H9 (cell line): ENCODE data around the gene APPL1. TPM values are rescaled to one million over a fixed set of nuclear protein-coding genes. Genes with fewer than 3 reads are reported as not detected.

ENCODE experiments used
- DNase-seq: peaks from one replicate; pipeline ENCODE4 v3.0.0-alpha.2; 2017
- H2AFZ ChIP-seq: one replicate; pipeline ENCODE4 v1.6.1; 2013; ENCODE audit warnings: mild to moderate bottlenecking, low read length, control low read depth, moderate library complexity
- H2AK5ac ChIP-seq: 2 replicates; pipeline ENCODE4 v1.6.1; 2013; ENCODE audit warnings: low read length, control low read depth, mixed read lengths; ENCODE audit not compliant: insufficient read length
- H2BK120ac ChIP-seq: one replicate; pipeline ENCODE4 v1.6.1; 2013; ENCODE audit warnings: low read depth, mild to moderate bottlenecking, low read length, control low read depth, inconsistent platforms; ENCODE audit not compliant: poor library complexity, severe bottlenecking
- H2BK12ac ChIP-seq: 2 replicates; pipeline ENCODE4 v1.6.1; 2013; ENCODE audit warnings: low read length, control low read depth, mixed read lengths, low read depth; ENCODE audit not compliant: insufficient read length
- H2BK15ac ChIP-seq: 2 replicates; pipeline ENCODE4 v1.6.1; 2013; ENCODE audit warnings: low read depth, low read length, control low read depth
- H2BK20ac ChIP-seq: one replicate; pipeline ENCODE4 v1.6.1; 2013; ENCODE audit warnings: low read depth, mild to moderate bottlenecking, low read length, control low read depth, inconsistent platforms; ENCODE audit not compliant: poor library complexity, severe bottlenecking
- H2BK5ac ChIP-seq: 2 replicates; pipeline ENCODE4 v1.6.1; 2013; ENCODE audit warnings: low read length, control low read depth, mixed read lengths; ENCODE audit not compliant: insufficient read length
- H3K14ac ChIP-seq: 2 replicates; pipeline ENCODE4 v1.6.1; 2013; ENCODE audit warnings: low read length, control low read depth; ENCODE audit not compliant: insufficient read depth
- H3K18ac ChIP-seq: 2 replicates; pipeline ENCODE4 v1.6.1; 2013; ENCODE audit warnings: low read depth, mild to moderate bottlenecking, mixed read lengths, low read length, control low read depth; ENCODE audit not compliant: insufficient read length
- H3K23ac ChIP-seq: 2 replicates; pipeline ENCODE4 v1.6.1; 2013; ENCODE audit warnings: low read length, control low read depth, mixed read lengths, low read depth; ENCODE audit not compliant: insufficient read length
- H3K23me2 ChIP-seq: 2 replicates; pipeline ENCODE4 v1.6.1; 2013; ENCODE audit warnings: low read depth, mild to moderate bottlenecking, mixed read lengths, low read length, control low read depth; ENCODE audit not compliant: insufficient read length, poor library complexity, severe bottlenecking
- H3K27ac ChIP-seq: 2 replicates; pipeline ENCODE4 v1.5.1; 2013; ENCODE audit warnings: low read length, control low read depth, mixed read lengths, low read depth; ENCODE audit not compliant: insufficient read length
- H3K27me3 ChIP-seq: 2 replicates; pipeline ENCODE4 v1.6.1; 2013; ENCODE audit warnings: low read length, control low read depth, inconsistent platforms; ENCODE audit not compliant: insufficient read depth
- H3K4ac ChIP-seq: 2 replicates; pipeline ENCODE4 v1.6.1; 2013; ENCODE audit warnings: low read depth, mild to moderate bottlenecking, control low read depth, inconsistent platforms, low read length, moderate library complexity
- H3K4me1 ChIP-seq: 2 replicates; pipeline ENCODE4 v1.6.1; 2013; ENCODE audit warnings: low read length, control low read depth, inconsistent platforms; ENCODE audit not compliant: insufficient read depth
- H3K4me2 ChIP-seq: 2 replicates; pipeline ENCODE4 v1.6.1; 2013; ENCODE audit warnings: low read length, control low read depth, mixed read lengths; ENCODE audit not compliant: insufficient read length, insufficient read depth
- H3K56ac ChIP-seq: 2 replicates; pipeline ENCODE4 v1.6.1; 2013; ENCODE audit warnings: low read depth, mild to moderate bottlenecking, mixed read lengths, low read length, control low read depth; ENCODE audit not compliant: insufficient read length
- H3K79me1 ChIP-seq: 2 replicates; pipeline ENCODE4 v1.6.1; 2013; ENCODE audit warnings: low read depth, mild to moderate bottlenecking, moderate library complexity, low read length, control low read depth, inconsistent platforms; ENCODE audit not compliant: insufficient read depth, poor library complexity, severe bottlenecking
- H3K79me2 ChIP-seq: 2 replicates; pipeline ENCODE4 v1.6.1; 2013; ENCODE audit warnings: low read length, control low read depth, inconsistent platforms; ENCODE audit not compliant: insufficient read depth
- H3K9ac ChIP-seq: 2 replicates; pipeline ENCODE4 v1.6.1; 2013; ENCODE audit warnings: low read length, control low read depth, mixed read lengths; ENCODE audit not compliant: insufficient read length; ENCODE audit errors: extremely low read depth
- H3K9me3 ChIP-seq: one replicate; pipeline ENCODE4 v1.6.1; 2013; ENCODE audit warnings: low read depth, low read length, inconsistent platforms; ENCODE audit not compliant: control insufficient read depth
- H3T11ph ChIP-seq: one replicate; pipeline ENCODE4 v1.6.1; 2013; ENCODE audit warnings: mild to moderate bottlenecking, low read length, control low read depth, inconsistent platforms
- H4K20me1 ChIP-seq: one replicate; pipeline ENCODE4 v1.6.1; 2013; ENCODE audit not compliant: control insufficient read depth, insufficient read length, insufficient read depth
- H4K5ac ChIP-seq: 2 replicates; pipeline ENCODE4 v1.6.1; 2013; ENCODE audit warnings: low read depth, mild to moderate bottlenecking, mixed read lengths, low read length, control low read depth; ENCODE audit not compliant: insufficient read length
- H4K8ac ChIP-seq: replicated peaks from 2 replicates; pipeline ENCODE4 v1.6.1; 2013; ENCODE audit warnings: low read length, control low read depth, mixed read lengths, low read depth; ENCODE audit not compliant: insufficient read length
- H4K91ac ChIP-seq: 2 replicates; pipeline ENCODE4 v1.6.1; 2013; ENCODE audit warnings: low read depth, mild to moderate bottlenecking, moderate library complexity, mixed read lengths, low read length, control low read depth; ENCODE audit not compliant: insufficient read length
- H3K27ac Mint-ChIP-seq, 3 experiments: 2 replicates in 2 of 3; 3 replicates in 1 of 3; pipeline ENCODE4 v1.8.0; 2020 to 2021; ENCODE audit warnings: mixed read lengths in 3 of 3, mild to moderate bottlenecking in 1 of 3, moderate library complexity in 1 of 3
- H3K27me3 Mint-ChIP-seq: 2 replicates; pipeline ENCODE4 v1.8.0; 2021; ENCODE audit warnings: low read depth, mild to moderate bottlenecking, moderate library complexity, mixed read lengths
- H3K36me3 Mint-ChIP-seq, 3 experiments: 2 replicates in 2 of 3; 3 replicates in 1 of 3; pipeline ENCODE4 v1.8.0; 2020 to 2021; ENCODE audit warnings: low read depth in 3 of 3, mixed read lengths in 3 of 3; ENCODE audit not compliant: insufficient read depth in 1 of 3
- H3K4me1 Mint-ChIP-seq, 2 experiments: 2 replicates each; pipeline ENCODE4 v1.8.0; 2020; ENCODE audit warnings: mixed read lengths in 2 of 2
- H3K4me3 Mint-ChIP-seq, 2 experiments: 2 replicates in 1 of 2; 3 replicates in 1 of 2; pipeline ENCODE4 v1.8.0; 2020 to 2021; ENCODE audit warnings: mild to moderate bottlenecking in 2 of 2, mixed read lengths in 2 of 2, moderate library complexity in 1 of 2
- H3K9me3 Mint-ChIP-seq, 2 experiments: 2 replicates in 1 of 2; 3 replicates in 1 of 2; pipeline ENCODE4 v1.8.0; 2020; ENCODE audit warnings: mild to moderate bottlenecking in 2 of 2, mixed read lengths in 2 of 2, moderate library complexity in 1 of 2
- WGBS: extraction: QIAGEN DNeasy Blood & Tissue Kit; methylation state at CpG from one replicate; pipeline ENCODE4 v1.1.7; 2013; ENCODE audit warnings: missing lambda C conversion rate, low lambda C conversion rate, mixed read lengths; ENCODE audit not compliant: insufficient read length; ENCODE audit errors: extremely low coverage; 5-methylcytosine and 5-hydroxymethylcytosine counted together
- total RNA-seq: library from RNA; stranded (reverse); gene quantifications from 2 replicates; pipeline ENCODE4 v1.2.1, GENCODE V29; 2021
- TF ChIP-seq, protein P1 (sequence below): fragments of 200-600 bp; sonication (generic); conservative IDR thresholded peaks from 3 replicates; pipeline ENCODE4 v1.8.0; 2021; ENCODE audit warnings: antibody characterized with exemption, mild to moderate bottlenecking

Gene APPL1
- total RNA-seq, 1 experiment from 2014 or later = 34.4 TPM

- no peak overlapping the region for H2AK5ac ChIP-seq
- H3K4me3 Mint-ChIP-seq = no peak overlapping the region
- no peaks in the 10 kb centered on the region for H3K79me1 ChIP-seq
- 0 out of 2 replicates have a peak, but pooled peaks cover 2% of the 10 kb centered on the region for H3K79me2 ChIP-seq
- H4K20me1 ChIP-seq = no peaks in the 10 kb centered on the region
- H3K36me3 Mint-ChIP-seq = peaks cover 11 to 19% (median 15%) of the 10 kb centered on the region in 3 experiments
- no peak overlapping the region for H3K56ac ChIP-seq
- H3K4ac ChIP-seq = no peak overlapping the region
- no peaks in the 10 kb centered on the region for H3K9me3 ChIP-seq
- no peaks in the 10 kb centered on the region for H3K27me3 ChIP-seq
- no peak overlapping the region for H2BK120ac ChIP-seq
- H2BK12ac ChIP-seq = no peak overlapping the region
- no peak overlapping the region for H2BK20ac ChIP-seq
- no peak overlapping the region for H4K8ac ChIP-seq
- H2BK15ac ChIP-seq = no peak overlapping the region
- H4K91ac ChIP-seq = no peak overlapping the region
- no peak overlapping the region for H3K27ac Mint-ChIP-seq
- H3K18ac ChIP-seq = no peak overlapping the region
- TF ChIP-seq, protein P1, sequence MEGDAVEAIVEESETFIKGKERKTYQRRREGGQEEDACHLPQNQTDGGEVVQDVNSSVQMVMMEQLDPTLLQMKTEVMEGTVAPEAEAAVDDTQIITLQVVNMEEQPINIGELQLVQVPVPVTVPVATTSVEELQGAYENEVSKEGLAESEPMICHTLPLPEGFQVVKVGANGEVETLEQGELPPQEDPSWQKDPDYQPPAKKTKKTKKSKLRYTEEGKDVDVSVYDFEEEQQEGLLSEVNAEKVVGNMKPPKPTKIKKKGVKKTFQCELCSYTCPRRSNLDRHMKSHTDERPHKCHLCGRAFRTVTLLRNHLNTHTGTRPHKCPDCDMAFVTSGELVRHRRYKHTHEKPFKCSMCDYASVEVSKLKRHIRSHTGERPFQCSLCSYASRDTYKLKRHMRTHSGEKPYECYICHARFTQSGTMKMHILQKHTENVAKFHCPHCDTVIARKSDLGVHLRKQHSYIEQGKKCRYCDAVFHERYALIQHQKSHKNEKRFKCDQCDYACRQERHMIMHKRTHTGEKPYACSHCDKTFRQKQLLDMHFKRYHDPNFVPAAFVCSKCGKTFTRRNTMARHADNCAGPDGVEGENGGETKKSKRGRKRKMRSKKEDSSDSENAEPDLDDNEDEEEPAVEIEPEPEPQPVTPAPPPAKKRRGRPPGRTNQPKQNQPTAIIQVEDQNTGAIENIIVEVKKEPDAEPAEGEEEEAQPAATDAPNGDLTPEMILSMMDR = no peak
- H3K23me2 ChIP-seq = no peaks in the 10 kb centered on the region
- no peaks in the 10 kb centered on the region for H3K4me1 Mint-ChIP-seq
- DNase-seq = no peak
- no peak overlapping the region for H2AFZ ChIP-seq
- H3K9ac ChIP-seq = no peak overlapping the region
- H3K9me3 Mint-ChIP-seq = no peaks in the 10 kb centered on the region
- no CpG with 5 or more reads among the region's 13 CpGs for WGBS
- no peak overlapping the region for H3K27ac ChIP-seq
- no peak overlapping the region for H2BK5ac ChIP-seq
- H4K5ac ChIP-seq = no peak overlapping the region
- H3K27me3 Mint-ChIP-seq = no peaks in the 10 kb centered on the region
- no peak overlapping the region for H3K14ac ChIP-seq
- H3K4me1 ChIP-seq = no peaks in the 10 kb centered on the region
- no peak overlapping the region for H3K4me2 ChIP-seq
- H3T11ph ChIP-seq = no peak overlapping the region
- H3K23ac ChIP-seq = no peak overlapping the region
Observed at GRCh38 chr3:57234613-57235575, 7.4 kb downstream of the APPL1 start.
